Stimulated activated CD8-positive, alpha-beta memory T cell treated with anti-CD3 and anti-CD28 coated beads, Interleukin-7, amount 100 ng/mL, for 4 hours (primary cell): ENCODE measurements around the gene ERC2.

ENCODE experiments used
- DNase-seq, 2 donors: peaks; one replicate each; pipeline ENCODE4 v3.0.0-alpha.2; 2020; ENCODE audit warnings: low read depth in 2 of 2

The ERC2 gene

DNA sequence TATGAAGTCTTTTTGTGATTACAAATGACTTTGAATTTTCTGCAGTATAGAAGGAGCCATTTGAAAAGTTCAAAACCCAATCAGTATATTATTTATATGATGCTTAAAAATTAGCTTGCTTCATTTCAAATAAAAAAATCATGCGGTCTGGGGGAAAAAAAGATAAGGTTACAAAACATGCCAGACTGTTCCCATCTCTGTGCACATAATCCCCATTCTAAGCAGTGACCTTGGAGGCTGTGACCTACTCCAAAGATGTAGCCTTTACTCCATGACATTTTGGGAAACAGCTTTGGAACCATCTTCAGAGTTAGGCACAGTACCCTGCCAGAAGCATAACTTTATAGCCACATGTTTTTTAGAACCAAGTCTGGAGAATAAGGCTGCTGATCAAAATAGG lies 533.5 kb downstream of the ERC2 start:
- no peak for DNase-seq

DNA sequence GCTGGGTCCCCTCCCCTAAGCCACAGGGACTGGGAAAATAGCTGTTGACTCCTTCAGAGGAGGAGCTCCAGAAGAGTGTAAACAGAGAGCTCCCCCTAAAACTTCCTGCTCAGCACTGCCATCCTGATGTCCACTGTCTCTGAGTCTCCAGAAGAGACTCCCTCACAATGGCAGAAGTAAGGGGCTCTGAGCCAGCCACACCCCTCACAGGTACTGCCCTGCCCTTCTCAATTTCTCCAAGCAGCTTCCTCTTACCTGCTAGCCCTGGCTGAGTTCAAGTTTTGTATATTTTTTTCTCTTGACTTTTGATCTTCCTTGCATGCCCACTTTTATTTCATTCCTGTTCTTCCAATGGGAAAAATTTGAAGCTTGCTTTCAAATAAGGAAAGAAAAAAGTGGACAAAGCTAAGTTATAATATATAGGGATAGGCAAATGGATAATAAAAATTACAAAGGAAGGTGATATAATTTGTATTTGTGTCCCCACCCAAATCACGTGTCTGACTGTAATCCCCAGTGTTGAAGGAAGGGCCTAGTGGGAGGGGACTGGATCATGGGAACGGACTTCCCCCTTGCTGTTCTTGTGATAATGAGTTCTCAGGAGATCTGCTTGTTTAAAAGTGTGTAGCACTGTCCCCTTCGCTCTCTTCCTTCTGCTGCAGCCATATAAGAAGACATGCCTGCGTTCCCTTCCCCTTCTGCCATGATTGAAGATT lies 539.0 kb downstream of the ERC2 start:
- DNase-seq, result no peak

DNA sequence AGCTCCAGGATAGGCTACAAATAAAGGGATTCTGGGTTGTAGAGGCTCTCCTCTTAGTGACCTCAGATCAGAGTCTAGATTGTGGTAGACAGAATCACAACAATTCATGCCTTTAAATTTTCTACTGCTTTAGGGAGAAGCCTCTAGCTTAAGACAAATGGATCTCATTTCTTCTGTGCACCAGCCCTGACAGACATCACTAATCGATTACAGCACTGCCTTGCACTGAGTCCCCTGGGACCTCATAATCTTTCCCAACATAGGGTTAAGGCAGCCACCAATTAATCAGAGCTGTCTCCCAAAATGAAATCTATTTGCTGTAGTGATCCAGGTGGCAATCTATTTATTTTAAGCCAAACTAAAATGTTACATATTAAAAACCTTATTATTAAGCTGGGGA lies 544.6 kb downstream of the ERC2 start:
- no peak for DNase-seq

DNA sequence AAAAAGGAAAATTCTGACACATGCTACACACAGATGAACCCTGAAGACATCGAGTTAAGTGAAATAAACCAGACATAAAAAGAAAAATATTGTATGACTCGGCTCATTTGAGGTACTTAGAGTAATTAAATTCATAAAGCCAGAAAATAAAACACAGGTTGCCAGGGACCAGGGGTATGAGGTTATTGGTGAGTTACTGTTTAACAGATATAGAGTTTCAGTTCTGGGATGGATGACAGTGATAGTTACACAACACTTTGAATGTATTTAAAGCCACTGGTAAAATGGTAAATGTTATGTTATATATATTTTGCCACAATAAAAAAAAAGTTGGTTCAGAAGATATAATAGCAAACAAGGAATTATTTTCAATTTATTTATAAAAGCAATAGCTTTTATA lies 545.1 kb downstream of the ERC2 start:
- DNase-seq, result no peak

DNA sequence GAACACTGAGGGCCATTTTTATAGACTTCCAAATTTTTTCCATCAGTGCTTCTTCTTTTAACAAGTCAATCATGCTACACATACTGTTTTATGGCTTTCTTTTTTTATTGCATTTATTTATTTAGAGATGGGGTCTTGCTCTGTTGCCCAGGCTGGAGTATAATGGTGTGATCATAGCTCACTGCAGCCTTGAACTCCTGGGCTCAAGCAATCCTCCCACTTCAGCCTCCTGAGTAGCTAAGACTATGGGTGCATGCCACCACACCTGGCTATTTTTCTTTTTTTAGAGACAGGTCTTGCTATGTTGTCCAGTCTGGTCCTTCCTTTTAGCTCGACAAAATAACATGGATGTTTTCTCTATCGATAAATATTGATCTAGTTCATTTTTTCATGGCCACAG lies 555.4 kb downstream of the ERC2 start:
- no peak for DNase-seq

DNA sequence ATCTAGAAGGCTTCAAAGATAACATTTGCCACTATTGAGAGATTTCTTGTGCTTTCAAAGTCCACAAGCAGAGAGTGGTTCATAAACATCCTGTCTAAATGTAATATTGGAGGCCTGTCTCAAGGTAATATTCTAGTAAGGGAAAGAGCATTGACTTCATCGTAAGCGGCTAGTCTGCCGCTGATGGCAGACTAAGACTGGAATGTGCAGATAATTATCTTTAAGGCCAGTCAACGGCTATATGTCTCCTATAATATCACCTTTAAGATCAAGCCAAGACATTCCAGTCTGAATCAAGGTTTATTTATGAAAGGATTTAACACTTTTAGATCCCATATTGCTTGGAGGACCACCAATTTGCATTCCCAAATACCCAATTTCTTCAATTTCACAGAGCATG lies 557.0 kb downstream of the ERC2 start:
- no peak for DNase-seq

DNA sequence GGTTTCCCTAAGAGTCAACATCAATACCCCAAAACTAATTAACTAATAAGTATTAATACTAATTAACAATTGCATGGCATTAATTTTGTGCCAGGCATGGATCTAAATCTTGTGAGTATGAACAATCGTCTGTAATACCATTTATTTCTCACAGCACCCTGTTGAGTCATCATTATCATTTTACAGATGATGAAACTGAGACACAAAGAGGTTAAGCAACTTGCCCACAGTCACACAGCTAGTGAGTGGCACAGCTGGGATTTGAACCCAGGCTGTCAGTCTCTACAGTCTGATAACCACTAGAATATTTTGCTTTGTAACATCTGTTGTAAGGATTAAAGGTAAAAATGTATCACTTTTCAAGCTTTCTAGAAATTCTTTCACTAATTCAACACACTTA lies 557.7 kb downstream of the ERC2 start:
- DNase-seq, result no peak

DNA sequence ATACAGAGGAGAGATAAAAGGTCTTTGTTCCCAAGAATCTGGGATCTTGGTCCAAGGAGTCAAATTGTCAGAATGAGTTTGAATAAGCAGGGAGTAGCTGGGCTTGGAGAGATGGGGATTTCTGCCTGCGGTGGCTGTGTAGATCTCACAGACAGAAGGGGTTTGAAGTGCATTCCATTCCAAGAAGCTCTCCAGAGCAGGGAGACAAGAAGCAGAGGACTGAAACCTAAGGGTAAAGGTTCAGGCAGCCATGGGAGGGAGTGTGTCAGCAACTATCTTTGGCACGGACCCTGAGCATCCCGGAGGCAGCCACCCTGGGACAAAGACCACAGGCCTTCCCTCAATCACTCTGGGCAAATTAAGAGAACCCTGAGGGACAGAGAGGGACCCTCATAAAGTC lies 558.9 kb downstream of the ERC2 start:
- no peak for DNase-seq

DNA sequence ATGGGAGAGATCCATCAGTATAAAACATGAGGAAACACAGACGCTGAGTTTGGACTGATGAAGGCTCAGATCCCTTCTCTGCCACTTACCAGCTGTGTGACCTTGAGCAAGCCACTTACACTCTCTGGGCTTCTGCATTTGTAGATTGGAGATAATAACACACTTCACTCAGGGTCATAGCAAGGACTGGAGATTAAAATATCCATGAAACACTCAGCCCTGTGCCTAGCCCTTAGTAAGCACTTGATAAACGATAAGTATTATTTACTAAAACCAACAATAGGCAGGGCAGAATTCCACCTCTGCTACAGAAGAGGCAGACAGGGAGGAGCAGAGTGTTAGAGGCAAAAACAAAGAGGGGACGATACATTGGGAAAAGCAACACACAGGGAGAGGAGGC lies 560.7 kb downstream of the ERC2 start:
- no peak for DNase-seq

DNA sequence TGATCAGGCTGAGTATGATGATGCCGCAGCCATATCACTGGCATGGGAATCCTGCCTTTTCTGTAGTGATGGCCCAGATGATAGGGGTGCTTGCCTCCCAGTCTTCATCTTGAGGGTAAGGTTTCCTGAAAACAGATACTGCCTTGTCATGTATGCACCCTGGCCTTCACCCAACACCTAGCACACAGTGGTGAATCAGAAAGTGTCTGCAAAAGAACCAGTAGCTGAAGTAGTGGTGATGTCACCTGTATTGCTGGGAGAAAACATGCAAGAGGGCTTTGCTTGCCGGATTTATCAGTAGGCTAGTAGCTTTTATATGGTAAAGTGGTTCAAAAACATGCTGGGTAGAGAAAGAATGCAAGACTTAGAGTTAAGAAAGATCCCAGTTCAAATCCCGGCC lies 561.4 kb downstream of the ERC2 start:
- no peak for DNase-seq

DNA sequence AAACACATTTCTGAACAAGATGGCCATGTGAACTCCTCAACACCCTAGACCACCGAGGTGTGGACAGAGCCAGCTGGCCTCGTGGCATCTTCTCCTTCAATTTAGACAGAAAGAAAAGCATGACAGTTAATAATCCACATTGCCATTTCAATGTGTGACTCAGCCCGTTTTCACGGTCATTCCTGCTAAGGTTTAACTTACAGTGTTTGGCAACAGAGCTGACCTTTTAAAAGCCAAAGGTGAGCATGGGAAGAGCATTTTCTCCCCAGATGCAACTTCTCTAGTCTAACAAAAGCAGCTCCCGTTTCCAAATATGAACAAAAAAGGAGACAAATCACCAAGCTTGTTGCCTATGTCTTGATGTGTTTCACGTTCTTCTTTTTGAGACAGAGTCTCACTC lies 563.6 kb downstream of the ERC2 start:
- no peak for DNase-seq

DNA sequence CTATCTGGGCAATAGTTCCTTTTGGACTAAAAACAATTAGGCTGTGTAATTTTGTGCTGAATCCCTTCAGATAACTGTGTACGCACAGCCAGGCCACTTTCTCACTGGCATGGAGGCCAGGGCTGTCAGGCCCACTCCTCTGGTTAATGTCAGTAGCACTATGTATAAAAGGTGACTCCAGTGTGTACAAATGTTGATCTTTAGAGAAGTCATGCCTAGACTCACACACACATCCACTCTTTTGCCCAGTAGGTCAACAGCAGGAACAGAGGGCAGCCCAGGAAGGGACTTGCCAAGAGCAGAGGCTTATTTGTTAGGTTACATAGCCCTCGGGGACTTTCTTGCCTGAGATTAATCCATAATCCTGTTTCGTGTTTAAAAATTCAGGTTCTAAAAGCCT lies 564.6 kb downstream of the ERC2 start:
- DNase-seq, result no peak

DNA sequence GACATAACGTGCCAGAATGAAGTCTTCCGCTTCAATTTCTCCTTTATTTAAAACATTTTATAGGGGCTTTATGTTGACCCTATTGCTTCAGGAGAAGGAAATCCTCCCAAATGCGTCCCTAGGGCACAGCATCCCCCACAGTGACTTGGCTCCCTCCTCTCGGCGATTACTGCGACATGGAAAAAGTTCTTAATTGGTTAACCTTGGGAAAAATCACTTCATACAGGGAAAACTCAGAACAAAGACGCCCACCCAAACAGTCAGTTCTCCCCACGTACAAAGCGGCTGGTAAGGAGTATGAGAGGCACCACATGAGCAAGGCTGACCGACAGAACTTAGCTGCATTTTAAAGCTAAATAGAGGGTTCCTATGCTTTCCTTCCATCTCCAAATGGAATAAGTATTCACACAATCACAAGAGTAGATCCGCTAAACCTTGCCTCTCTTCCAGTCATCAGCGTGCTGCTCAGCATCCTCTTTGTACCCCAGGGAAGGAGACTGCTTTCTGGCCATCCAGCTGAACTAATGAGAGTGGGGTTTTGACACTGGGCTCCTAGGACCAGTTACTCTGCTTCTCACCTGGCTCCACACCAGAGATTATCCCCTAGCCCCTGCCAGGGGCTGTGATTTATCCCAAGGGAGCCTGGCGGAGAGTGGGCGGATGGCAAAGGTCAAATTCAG lies 565.9 kb downstream of the ERC2 start:
- no peak for DNase-seq

DNA sequence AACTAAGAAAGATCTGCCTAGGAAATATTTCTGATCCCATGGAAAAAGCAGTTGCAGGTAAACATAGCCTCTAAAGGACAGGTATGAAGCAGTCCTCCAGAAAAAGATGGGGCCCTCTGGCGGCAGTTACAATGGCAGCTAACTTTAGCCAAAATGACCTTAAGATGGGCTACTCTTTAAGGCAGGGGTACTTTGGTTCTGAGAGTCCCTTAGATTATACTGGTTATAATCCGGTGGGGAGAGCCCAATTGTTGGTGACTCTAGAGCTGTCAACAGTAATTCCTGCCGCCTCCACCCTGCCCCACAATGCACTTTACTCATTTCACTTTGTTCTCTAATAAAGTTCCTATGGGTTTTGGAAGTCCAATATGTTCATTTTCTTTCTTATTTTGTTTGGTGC lies 568.4 kb downstream of the ERC2 start:
- no peak for DNase-seq

DNA sequence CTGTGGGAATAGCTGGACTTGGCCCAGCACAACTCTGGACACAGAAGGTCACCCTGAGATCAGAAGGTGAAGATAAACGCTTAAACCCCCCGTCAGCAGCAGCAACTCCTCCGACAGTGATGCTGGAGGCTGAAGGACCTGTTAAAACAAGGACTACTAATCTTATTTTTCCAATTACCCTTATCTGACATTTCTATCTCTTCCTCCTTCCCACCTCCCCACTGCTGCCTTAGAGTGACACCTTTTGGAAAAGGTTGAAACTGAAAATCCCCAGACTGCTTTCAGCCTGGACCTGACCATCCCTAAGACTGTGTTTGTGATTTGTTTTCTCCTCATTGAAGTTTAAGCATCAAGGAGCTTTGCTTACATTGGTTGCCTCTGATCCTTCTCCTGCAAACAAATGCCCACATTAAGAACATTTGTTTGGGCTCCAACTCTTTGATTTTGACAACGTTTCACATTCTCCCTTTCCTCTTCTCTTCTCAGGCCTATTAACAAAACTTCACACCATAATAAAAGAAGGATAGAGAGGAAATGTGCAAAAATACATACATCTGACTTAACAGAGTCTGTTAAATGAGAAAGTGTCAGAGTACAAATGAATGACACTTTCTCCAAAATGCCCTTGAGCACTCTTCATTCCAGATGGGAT lies 570.6 kb downstream of the ERC2 start:
- no peak for DNase-seq

DNA sequence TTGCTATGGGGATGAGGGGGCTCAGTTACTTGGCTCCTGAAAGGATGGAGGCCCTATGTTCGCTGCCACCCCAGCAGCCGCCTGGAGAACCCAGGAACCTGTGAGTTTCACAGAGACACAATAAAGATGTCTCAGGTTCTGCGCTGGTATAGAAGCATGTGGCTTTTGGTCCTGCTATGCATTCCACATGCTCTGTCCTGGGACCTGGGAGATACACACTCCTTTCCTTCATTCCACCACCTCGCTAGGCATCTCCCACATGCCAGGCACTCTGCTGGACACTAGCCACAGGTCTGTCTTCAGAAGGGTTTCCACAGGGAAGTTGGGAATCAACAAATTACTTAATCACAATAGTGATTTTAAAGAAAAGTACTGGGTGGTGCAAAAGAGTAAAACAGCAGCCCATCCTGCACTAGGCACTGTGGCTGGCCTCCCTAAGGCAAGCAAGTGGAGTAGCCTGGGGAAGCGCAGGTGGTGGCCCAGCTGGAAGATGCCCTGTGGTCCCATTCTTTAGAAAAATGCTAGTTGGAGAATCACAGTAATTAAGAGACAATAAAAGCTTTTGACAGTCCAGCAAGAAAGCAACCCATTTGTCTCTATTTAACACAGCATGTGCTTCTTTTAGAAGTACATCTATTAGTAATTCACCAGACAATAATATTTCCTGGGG lies 572.2 kb downstream of the ERC2 start:
- DNase-seq, result no peak

DNA sequence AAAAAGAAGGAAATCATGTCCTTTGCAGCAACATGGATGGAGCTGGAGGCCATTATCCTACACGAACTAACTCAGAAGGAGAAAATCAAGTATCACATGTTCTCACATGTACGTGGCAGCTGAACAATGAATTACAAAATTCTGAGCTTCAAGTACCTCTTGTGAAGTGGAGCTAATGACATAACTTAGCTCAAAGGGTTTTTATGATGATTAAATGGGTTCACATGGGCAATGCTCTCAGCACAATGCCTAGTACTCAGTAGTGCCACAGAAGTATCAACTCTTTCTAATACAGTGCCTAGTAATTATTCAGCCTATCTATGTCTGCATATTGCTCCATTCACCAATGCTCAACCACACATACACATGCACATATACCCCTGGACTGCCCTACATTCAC lies 573.7 kb downstream of the ERC2 start:
- no peak for DNase-seq

DNA sequence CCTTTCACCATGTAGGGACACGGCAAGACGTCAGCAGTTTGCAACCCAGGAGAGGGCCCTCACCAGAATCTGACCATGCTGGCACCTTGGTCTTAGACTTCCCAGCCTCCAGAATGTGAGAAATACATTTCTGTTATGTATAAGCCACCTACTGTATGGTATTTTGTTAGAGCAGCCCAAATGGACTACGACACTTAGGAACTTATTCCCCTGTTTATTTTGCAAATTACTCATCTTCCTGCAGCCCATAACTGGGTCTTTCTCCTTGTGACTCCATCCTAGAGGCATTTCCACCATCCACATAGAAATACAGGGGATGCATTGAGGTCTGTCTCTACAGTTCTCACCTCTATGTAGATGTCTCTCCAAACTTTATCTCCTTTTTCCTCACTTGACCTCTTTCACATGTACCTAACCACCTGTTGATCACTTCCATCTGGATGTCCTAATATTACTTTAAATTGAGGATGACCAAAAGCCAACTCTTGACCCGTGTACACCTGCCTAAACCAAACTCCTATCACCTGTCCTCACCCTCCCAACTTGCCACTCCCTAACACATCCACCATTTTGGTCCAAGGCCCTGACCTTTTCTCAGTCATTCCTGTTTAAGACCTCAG lies 575.1 kb downstream of the ERC2 start:
- DNase-seq, result no peak

DNA sequence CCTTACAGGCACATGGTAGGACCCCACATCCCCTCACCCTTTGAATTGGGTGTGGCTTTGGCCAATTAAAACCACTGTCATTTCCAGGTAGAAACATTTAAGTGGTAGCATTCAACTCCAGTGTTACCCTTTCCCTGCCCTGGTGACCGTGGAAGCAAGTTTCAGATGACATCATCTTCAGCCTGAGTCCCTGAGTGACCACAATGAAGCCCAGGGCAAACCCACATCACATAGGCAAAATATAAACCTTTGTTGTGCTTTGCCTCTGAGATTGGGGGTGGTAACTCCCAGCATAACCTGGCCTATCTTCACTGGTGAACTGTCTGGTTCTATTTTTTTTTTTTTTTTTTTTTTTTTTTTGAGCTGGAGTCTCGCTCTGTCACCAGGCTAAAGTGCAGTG lies 577.2 kb downstream of the ERC2 start:
- DNase-seq, result no peak

DNA sequence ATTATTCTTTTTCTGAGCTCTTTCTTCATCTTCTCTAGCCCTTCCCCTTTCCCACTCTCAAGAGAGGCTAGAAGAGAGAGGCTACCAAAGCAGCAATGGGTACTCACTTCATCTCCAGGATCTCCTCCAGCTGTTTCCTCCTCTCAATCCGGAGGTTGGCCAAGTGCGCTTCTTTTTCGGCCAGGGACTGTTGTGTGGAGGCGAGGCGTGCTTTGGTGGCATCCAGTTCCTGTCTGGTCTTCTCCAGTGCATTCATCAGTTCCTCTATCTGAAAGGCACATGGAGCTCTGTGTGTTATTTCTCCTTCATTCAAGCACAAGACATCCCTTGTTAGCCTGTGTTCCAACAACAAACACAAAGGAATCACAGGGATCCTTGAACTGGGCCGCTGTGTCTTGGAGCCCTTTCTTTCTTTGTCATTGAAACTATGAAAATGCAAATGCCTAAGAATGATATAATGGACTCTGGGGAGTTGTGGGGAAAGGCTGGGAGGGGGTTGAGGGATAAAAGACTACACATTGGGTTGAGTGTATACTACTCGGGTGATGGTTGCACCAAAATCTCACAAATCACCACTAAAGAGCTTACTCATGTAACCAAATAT lies 579.9 kb downstream of the ERC2 start:
- DNase-seq, result no peak

DNA sequence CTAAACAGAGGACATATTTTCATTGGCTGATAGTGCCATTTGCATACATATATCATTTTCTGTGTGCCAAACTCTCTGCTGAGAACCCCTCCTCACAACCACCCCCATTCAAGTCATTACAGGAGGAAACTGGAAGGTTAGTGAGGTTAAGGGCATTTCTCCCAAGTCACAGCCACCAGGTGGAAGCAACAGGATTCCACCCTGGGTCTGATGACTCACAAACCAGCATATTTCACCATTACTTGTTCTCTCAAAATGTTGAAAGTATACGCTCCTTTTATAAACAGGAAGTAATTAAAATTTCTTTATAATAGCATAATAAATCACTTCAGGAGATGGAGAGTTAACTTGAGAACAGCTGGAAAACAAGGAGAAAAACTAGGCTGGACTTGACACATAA lies 582.5 kb downstream of the ERC2 start:
- DNase-seq, result no peak
